HepG2 (cell line): Measurements from ENCODE around the gene SRPK3. TPM values are rescaled to one million over a fixed set of nuclear protein-coding genes. Genes with fewer than 3 reads are reported as not detected.

Experiments used
- BCL6 ChIP-seq: IDR thresholded peaks from 2 replicates; pipeline ENCODE4 v1.6.1; 2016; ENCODE audit warnings: missing genetic modification reagents, missing compliant biosample characterization
- CREB1 ChIP-seq, 2 experiments: fragments of 450-650 bp in 1 of 2; IDR thresholded peaks; 2 replicates each; pipeline ENCODE4 v1.6.1; 2016 to 2017; ENCODE audit warnings: control low read depth in 1 of 2, mild to moderate bottlenecking in 1 of 2, missing compliant biosample characterization in 1 of 2, missing genetic modification characterization in 1 of 2
- NFYC ChIP-seq: IDR thresholded peaks from 2 replicates; pipeline ENCODE4 v1.6.1; 2016; ENCODE audit warnings: missing genetic modification reagents, missing compliant biosample characterization
- NONO ChIP-seq, 2 experiments: fragments of 450-650 bp in 1 of 2; sonication (generic) in 1 of 2; formaldehyde crosslinking in 1 of 2; IDR thresholded peaks in 1 of 2; conservative IDR thresholded peaks in 1 of 2; 2 replicates each; pipeline versions ENCODE4 v1.6.1 to v1.8.0; 2017 to 2022; ENCODE audit warnings: mild to moderate bottlenecking in 1 of 2, missing genetic modification reagents in 1 of 2, moderate library complexity in 1 of 2
- RBM22 ChIP-seq: fragments of 200-400 bp; formaldehyde crosslinking; optimal IDR thresholded peaks from 2 replicates; pipeline ENCODE3; 2017; ENCODE audit warnings: mild to moderate bottlenecking, low read length, moderate library complexity
- ZBTB21 ChIP-seq: sonication (generic); formaldehyde crosslinking; IDR thresholded peaks from 2 replicates; pipeline ENCODE4 v1.4.0; 2020; ENCODE audit warnings: missing genetic modification reagents
- ZNF547 ChIP-seq: sonication (generic); formaldehyde crosslinking; IDR thresholded peaks from 2 replicates; pipeline ENCODE4 v1.5.1; 2020; ENCODE audit warnings: mild to moderate bottlenecking, missing genetic modification reagents
- ZNF550 ChIP-seq: sonication (generic); formaldehyde crosslinking; IDR thresholded peaks from 2 replicates; pipeline ENCODE4 v1.4.0; 2020; ENCODE audit warnings: mild to moderate bottlenecking, missing genetic modification reagents, borderline replicate concordance
- polyA plus RNA-seq, 8 experiments: library from polyadenylated mRNA; depleted of rRNA in 3 of 8; stranded (reverse) in 7 of 8; unstranded in 1 of 8; fragments of >200 nt; fragmentation: Illumina TruSeq in 4 of 8; extraction: Trizol in 4 of 8; gene quantifications; 2 replicates each; pipeline versions ENCODE4 v1.2.1 to v1.2.3, GENCODE V29; 2011 to 2016; ENCODE audit warnings: low read depth in 4 of 8, missing spikeins in 1 of 8, mixed read lengths in 1 of 8; ENCODE audit not compliant: insufficient read depth in 1 of 8
- total RNA-seq, 5 experiments: library from RNA; depleted of rRNA; stranded (reverse); fragments of >200 nt; fragmentation: Illumina TruSeq; extraction: Trizol; gene quantifications; 2 replicates each; pipeline ENCODE4 v1.2.3, GENCODE V29; 2016; ENCODE audit warnings: low read depth in 1 of 5
- TF ChIP-seq, protein P1 (sequence below): sonication (generic); formaldehyde crosslinking; IDR thresholded peaks from 2 replicates; pipeline ENCODE4 v1.4.0; 2020; ENCODE audit warnings: mild to moderate bottlenecking, missing genetic modification reagents
- TF ChIP-seq, protein P2 (sequence below): sonication (generic); formaldehyde crosslinking; conservative IDR thresholded peaks from 2 replicates; pipeline ENCODE4 v1.8.0; 2022; ENCODE audit warnings: low read depth, missing genetic modification reagents
- TF ChIP-seq, protein P3 (sequence below): sonication (generic); formaldehyde crosslinking; IDR thresholded peaks from 2 replicates; pipeline ENCODE4 v1.8.0; 2022; ENCODE audit warnings: mild to moderate bottlenecking, missing genetic modification reagents; ENCODE audit not compliant: insufficient replicate concordance
- TF ChIP-seq, protein P4 (sequence below): sonication (generic); formaldehyde crosslinking; IDR thresholded peaks from 2 replicates; pipeline ENCODE4 v1.4.0; 2020; ENCODE audit warnings: missing genetic modification reagents
- TF ChIP-seq, protein P5 (sequence below): fragments of 450-650 bp; IDR thresholded peaks from 2 replicates; pipeline ENCODE4 v1.6.1; 2016

Gene SRPK3
- total and polyA plus RNA-seq, 2 of the 13 experiments (the other 11 are each of a cell fraction or from before 2014, with no cell fraction given), result 0.22 to 0.30 TPM

DNA sequence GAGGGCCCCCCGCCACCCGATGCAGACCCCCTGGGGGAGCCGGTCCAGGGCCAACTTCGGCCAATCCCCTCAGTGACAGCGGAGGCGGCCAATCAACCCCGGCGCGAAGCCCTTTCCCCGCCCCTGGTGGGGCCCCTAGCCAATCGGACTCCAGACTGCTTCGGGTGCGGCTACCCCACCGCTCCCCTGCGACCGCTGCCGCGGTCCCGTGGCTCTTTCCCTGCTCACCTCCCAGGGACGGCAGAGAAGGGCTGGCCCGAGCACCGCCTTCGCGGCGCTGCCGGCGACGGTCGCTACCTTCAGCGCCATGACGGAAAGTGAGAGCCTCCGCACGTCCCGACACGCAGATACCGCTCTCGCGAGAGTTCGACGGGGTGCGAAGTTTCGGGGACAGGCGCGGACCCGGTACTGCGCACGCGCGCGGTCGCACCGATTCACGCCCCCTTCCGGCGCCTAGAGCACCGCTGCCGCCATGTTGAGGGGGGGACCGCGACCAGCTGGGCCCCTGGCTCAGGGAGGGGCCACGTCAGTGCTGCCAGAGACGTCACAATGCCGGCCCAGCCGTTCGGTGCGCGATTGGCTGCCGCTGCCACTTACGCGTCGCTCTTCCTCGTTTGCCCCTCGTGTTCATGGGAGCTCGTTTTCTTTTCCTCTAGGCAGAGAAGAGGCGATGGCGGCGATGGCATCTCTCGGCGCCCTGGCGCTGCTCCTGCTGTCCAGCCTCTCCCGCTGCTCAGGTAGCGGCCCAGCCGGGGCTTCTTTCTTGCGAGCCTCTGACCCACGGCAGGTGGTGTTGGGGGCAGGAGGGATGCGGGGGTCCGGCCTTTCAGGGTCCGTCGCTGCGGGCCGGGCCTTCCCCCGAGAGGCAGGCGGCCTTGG lies 13.4 kb downstream of the SRPK3 start, which contains the start of the genes IDH3G and SSR4 (continued):
- TF ChIP-seq, protein P1, sequence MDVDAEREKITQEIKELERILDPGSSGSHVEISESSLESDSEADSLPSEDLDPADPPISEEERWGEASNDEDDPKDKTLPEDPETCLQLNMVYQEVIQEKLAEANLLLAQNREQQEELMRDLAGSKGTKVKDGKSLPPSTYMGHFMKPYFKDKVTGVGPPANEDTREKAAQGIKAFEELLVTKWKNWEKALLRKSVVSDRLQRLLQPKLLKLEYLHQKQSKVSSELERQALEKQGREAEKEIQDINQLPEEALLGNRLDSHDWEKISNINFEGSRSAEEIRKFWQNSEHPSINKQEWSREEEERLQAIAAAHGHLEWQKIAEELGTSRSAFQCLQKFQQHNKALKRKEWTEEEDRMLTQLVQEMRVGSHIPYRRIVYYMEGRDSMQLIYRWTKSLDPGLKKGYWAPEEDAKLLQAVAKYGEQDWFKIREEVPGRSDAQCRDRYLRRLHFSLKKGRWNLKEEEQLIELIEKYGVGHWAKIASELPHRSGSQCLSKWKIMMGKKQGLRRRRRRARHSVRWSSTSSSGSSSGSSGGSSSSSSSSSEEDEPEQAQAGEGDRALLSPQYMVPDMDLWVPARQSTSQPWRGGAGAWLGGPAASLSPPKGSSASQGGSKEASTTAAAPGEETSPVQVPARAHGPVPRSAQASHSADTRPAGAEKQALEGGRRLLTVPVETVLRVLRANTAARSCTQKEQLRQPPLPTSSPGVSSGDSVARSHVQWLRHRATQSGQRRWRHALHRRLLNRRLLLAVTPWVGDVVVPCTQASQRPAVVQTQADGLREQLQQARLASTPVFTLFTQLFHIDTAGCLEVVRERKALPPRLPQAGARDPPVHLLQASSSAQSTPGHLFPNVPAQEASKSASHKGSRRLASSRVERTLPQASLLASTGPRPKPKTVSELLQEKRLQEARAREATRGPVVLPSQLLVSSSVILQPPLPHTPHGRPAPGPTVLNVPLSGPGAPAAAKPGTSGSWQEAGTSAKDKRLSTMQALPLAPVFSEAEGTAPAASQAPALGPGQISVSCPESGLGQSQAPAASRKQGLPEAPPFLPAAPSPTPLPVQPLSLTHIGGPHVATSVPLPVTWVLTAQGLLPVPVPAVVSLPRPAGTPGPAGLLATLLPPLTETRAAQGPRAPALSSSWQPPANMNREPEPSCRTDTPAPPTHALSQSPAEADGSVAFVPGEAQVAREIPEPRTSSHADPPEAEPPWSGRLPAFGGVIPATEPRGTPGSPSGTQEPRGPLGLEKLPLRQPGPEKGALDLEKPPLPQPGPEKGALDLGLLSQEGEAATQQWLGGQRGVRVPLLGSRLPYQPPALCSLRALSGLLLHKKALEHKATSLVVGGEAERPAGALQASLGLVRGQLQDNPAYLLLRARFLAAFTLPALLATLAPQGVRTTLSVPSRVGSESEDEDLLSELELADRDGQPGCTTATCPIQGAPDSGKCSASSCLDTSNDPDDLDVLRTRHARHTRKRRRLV (CRISPR knock-in tag), result 0 out of 2 replicates have a peak, but pooled peaks have one; percentile 53
- TF ChIP-seq CREB1 (IDR thresholded peaks at IDR 0.05) (peak; percentile 91), CREB1 (CRISPR knock-in tag; IDR thresholded peaks at IDR 0.05) (peak; percentile 90), ZBTB21 (CRISPR knock-in tag) (peak; percentile 85; the same call in 1 of the 2 replicates), RBM22 (no peak), ZNF547 (CRISPR knock-in tag) (peak; percentile 57; the same call in 1 of the 2 replicates), NFYC (CRISPR knock-in tag) (peak; percentile 73), NONO (IDR thresholded peaks at IDR 0.05) (no peak), NONO (CRISPR knock-in tag; conservative IDR thresholded peaks at IDR 0.05) (peak; percentile 73), BCL6 (CRISPR knock-in tag) (peak; percentile 13; the same call in 1 of the 2 replicates), ZNF550 (CRISPR knock-in tag) (no peak)
- TF ChIP-seq, protein P2, sequence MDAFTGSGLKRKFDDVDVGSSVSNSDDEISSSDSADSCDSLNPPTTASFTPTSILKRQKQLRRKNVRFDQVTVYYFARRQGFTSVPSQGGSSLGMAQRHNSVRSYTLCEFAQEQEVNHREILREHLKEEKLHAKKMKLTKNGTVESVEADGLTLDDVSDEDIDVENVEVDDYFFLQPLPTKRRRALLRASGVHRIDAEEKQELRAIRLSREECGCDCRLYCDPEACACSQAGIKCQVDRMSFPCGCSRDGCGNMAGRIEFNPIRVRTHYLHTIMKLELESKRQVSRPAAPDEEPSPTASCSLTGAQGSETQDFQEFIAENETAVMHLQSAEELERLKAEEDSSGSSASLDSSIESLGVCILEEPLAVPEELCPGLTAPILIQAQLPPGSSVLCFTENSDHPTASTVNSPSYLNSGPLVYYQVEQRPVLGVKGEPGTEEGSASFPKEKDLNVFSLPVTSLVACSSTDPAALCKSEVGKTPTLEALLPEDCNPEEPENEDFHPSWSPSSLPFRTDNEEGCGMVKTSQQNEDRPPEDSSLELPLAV (CRISPR knock-in tag), result no peak
- TF ChIP-seq, protein P3, sequence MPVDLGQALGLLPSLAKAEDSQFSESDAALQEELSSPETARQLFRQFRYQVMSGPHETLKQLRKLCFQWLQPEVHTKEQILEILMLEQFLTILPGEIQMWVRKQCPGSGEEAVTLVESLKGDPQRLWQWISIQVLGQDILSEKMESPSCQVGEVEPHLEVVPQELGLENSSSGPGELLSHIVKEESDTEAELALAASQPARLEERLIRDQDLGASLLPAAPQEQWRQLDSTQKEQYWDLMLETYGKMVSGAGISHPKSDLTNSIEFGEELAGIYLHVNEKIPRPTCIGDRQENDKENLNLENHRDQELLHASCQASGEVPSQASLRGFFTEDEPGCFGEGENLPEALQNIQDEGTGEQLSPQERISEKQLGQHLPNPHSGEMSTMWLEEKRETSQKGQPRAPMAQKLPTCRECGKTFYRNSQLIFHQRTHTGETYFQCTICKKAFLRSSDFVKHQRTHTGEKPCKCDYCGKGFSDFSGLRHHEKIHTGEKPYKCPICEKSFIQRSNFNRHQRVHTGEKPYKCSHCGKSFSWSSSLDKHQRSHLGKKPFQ, result peak; percentile 37
- TF ChIP-seq, protein P4, sequence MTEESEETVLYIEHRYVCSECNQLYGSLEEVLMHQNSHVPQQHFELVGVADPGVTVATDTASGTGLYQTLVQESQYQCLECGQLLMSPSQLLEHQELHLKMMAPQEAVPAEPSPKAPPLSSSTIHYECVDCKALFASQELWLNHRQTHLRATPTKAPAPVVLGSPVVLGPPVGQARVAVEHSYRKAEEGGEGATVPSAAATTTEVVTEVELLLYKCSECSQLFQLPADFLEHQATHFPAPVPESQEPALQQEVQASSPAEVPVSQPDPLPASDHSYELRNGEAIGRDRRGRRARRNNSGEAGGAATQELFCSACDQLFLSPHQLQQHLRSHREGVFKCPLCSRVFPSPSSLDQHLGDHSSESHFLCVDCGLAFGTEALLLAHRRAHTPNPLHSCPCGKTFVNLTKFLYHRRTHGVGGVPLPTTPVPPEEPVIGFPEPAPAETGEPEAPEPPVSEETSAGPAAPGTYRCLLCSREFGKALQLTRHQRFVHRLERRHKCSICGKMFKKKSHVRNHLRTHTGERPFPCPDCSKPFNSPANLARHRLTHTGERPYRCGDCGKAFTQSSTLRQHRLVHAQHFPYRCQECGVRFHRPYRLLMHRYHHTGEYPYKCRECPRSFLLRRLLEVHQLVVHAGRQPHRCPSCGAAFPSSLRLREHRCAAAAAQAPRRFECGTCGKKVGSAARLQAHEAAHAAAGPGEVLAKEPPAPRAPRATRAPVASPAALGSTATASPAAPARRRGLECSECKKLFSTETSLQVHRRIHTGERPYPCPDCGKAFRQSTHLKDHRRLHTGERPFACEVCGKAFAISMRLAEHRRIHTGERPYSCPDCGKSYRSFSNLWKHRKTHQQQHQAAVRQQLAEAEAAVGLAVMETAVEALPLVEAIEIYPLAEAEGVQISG (CRISPR knock-in tag), result peak; percentile 72
- TF ChIP-seq, protein P5, sequence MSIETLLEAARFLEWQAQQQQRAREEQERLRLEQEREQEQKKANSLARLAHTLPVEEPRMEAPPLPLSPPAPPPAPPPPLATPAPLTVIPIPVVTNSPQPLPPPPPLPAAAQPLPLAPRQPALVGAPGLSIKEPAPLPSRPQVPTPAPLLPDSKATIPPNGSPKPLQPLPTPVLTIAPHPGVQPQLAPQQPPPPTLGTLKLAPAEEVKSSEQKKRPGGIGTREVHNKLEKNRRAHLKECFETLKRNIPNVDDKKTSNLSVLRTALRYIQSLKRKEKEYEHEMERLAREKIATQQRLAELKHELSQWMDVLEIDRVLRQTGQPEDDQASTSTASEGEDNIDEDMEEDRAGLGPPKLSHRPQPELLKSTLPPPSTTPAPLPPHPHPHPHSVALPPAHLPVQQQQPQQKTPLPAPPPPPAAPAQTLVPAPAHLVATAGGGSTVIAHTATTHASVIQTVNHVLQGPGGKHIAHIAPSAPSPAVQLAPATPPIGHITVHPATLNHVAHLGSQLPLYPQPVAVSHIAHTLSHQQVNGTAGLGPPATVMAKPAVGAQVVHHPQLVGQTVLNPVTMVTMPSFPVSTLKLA, result 0 out of 2 replicates have a peak, but pooled peaks have one; percentile 3
